BLaER1 (cell line): ENCODE measurements around the gene CEP162.
"Not testable (repeated sequence)": the region's sequence is repeated elsewhere in the genome, so short reads cannot be mapped to it uniquely, and the experiment has no call there.

Experiments used
- H3K27ac ChIP-seq: shearing (Covaris generic); formaldehyde crosslinking; 2 replicates; pipeline ENCODE4 v1.8.1; 2022
- H3K27me3 ChIP-seq: shearing (Covaris generic); formaldehyde crosslinking; 2 replicates; pipeline ENCODE4 v1.8.1; 2022
- H3K36me3 ChIP-seq: shearing (Covaris generic); formaldehyde crosslinking; 2 replicates; pipeline ENCODE4 v1.8.1; 2022
- H3K4me1 ChIP-seq: shearing (Covaris generic); formaldehyde crosslinking; 2 replicates; pipeline ENCODE4 v1.8.1; 2022
- H3K4me2 ChIP-seq: shearing (Covaris generic); formaldehyde crosslinking; 2 replicates; pipeline ENCODE4 v1.8.1; 2022
- H3K4me3 ChIP-seq: shearing (Covaris generic); formaldehyde crosslinking; 2 replicates; pipeline ENCODE4 v1.8.1; 2022
- H3K9ac ChIP-seq: shearing (Covaris generic); formaldehyde crosslinking; 2 replicates; pipeline ENCODE4 v1.8.1; 2022
- H3K9me3 ChIP-seq: shearing (Covaris generic); formaldehyde crosslinking; 2 replicates; pipeline ENCODE4 v1.8.1; 2022
- H4K20me1 ChIP-seq: shearing (Covaris generic); formaldehyde crosslinking; 2 replicates; pipeline ENCODE4 v1.8.1; 2022
- Cebpa-rat ChIP-seq: shearing (Covaris generic); IDR thresholded peaks from 2 replicates; pipeline ENCODE4 v1.8.1; 2022

Gene CEP162

DNA sequence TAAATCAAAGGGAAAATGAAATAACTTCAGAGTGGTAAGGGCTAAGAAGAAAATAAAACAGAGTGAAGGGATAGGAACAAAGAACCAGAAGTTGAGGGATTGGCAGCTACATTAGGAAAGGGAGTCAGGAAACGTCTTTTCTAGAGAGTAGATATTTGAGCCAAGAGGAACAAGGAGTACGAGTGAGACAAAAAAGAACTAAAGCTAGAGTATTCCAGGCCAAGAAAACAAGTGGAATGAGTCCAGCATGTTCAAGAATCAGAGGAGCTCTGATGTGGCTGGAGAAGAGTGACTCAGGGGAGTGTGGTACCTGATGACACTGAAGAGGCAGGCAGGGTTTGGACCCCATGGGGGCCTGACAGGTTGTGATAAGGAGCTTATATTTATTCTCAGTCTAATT is 66.3 kb downstream of the CEP162 start:
- H3K9ac ChIP-seq = no peak overlapping the region
- no peaks in the 10 kb centered on the region for H3K4me1 ChIP-seq
- H3K27ac ChIP-seq = no peak overlapping the region
- TF ChIP-seq Cebpa-rat = no peak
- H3K4me3 ChIP-seq = no peak overlapping the region
- H3K9me3 ChIP-seq = no peaks in the 10 kb centered on the region
- no peaks in the 10 kb centered on the region for H4K20me1 ChIP-seq
- H3K27me3 ChIP-seq = no peaks in the 10 kb centered on the region
- no peaks in the 10 kb centered on the region for H3K36me3 ChIP-seq
- H3K4me2 ChIP-seq = no peak overlapping the region

DNA sequence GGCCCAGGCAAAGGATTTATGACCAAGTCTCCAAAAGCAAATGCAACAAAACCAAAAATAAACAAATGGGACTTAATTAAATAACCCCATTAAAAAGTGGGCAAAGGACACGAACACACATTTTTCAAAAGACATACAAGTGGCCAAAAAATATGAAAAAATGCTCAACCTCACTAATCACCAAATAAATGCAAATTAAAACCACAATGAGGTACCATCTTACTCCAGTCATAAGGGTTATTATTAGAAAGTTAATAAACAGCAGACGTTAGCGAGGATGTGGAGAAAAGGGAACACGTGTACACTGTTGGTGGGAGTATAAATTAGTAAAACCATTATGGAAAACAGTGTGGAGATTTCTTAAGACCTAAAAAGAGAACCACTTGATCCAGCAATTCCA is 71.1 kb downstream of the CEP162 start:
- Histone ChIP-seq H3K36me3 (no peaks in the 10 kb centered on the region), H4K20me1 (no peaks in the 10 kb centered on the region), H3K27me3 (no peaks in the 10 kb centered on the region), H3K27ac (no peak overlapping the region), H3K9ac (no peak overlapping the region), H3K4me3 (no peak overlapping the region), H3K4me2 (no peak overlapping the region), H3K9me3 (no peaks in the 10 kb centered on the region), H3K4me1 (no peaks in the 10 kb centered on the region)
- TF ChIP-seq Cebpa-rat = no peak

DNA sequence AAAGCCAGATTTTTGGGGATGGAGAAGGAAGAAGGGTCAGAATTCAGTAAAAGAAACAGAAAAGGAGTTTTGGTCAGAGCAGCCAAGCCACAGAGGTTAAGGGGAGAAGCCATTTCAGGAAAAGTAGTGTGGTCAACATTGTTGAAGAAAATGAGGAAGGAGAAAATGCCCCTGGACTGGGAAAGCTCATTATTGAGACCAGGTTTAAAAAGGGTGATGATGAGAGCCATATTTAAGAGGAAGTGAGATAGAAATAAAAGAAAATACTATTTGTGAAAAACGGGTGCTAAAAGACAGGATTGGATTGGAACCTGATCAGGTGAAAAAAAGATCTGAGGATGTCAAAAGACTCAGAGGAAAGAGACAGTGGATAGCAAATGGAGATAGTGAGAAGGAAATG is 75.8 kb downstream of the CEP162 start:
- Histone ChIP-seq H3K9me3 (no peaks in the 10 kb centered on the region), H4K20me1 (no peaks in the 10 kb centered on the region), H3K9ac (no peak overlapping the region), H3K36me3 (no peaks in the 10 kb centered on the region), H3K4me1 (no peaks in the 10 kb centered on the region), H3K27ac (no peak overlapping the region), H3K4me3 (no peak overlapping the region), H3K27me3 (no peaks in the 10 kb centered on the region), H3K4me2 (no peak overlapping the region)
- TF ChIP-seq Cebpa-rat = no peak

DNA sequence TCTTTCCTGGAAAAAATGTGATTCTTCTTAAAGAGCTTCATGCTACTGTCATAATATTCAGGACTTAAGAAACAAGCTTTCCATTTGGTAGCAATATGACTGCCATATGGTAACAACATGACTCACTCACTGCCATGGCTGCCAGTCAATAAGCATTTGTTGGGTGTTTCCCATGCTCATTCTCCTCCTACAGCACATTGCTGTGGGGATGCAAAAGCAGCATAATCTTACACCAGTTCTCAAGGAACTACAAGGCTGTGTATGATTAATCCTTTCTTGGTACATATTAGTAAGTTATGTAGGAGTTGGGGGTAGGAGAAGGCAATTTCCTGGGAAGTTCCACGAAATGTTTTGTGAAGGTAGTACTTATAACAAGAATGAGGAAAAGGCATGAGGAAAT is 76.7 kb downstream of the CEP162 start:
- TF ChIP-seq Cebpa-rat = no peak
- no peaks in the 10 kb centered on the region for H3K9me3 ChIP-seq
- no peaks in the 10 kb centered on the region for H3K4me1 ChIP-seq
- no peak overlapping the region for H3K4me3 ChIP-seq
- H3K36me3 ChIP-seq = no peaks in the 10 kb centered on the region
- H3K4me2 ChIP-seq = no peak overlapping the region
- H4K20me1 ChIP-seq = no peaks in the 10 kb centered on the region
- H3K9ac ChIP-seq = no peak overlapping the region
- H3K27me3 ChIP-seq = no peaks in the 10 kb centered on the region
- H3K27ac ChIP-seq = no peak overlapping the region

DNA sequence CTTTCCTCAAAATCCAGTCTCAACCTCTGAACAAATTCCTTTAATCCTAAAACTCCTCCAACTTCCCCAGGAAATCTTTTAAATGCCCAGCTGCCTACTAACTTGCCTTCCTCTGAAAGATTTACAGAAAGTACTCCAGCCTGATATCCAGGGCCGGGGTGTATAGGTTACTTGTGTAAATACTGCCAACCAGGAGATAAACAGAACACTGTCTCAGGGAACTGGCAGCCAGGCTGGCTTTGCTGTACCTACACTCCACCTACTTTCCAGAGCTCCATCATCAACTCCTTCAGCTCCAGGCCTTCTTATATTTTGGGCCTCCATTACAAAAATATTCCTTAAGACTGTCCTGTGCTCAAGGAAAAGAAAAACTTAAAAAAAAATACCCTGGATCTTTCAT is 85.9 kb downstream of the CEP162 start:
- Histone ChIP-seq H3K9me3 (no peaks in the 10 kb centered on the region), H4K20me1 (no peaks in the 10 kb centered on the region), H3K9ac (no peak overlapping the region), H3K4me2 (no peak overlapping the region), H3K36me3 (no peaks in the 10 kb centered on the region), H3K4me1 (no peaks in the 10 kb centered on the region), H3K27me3 (no peaks in the 10 kb centered on the region), H3K4me3 (no peak overlapping the region), H3K27ac (no peak overlapping the region)
- TF ChIP-seq Cebpa-rat = no peak

DNA sequence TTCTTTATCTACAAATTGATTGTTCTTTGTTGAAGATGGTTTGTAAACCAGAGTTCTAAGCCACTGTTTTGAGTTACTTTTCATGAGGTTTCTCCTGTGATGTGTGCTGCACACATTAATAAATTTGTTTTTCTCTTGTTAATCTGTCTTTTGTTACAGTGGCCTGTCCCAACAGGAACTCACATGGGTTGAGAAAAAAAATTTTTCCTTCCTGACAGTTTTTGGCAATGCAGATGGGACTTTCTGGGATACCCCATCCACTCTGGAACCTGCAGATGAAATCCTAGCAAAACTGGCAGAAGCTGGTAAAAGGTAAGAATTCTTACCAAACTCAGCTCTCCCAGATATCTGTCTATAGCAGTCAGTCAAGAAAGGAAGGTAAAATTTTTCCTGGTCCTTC is 88.1 kb downstream of the CEP162 start:
- Histone ChIP-seq H3K4me2 (no peak overlapping the region), H3K4me1 (no peaks in the 10 kb centered on the region), H3K4me3 (no peak overlapping the region), H3K36me3 (no peaks in the 10 kb centered on the region), H3K27me3 (no peaks in the 10 kb centered on the region), H3K9ac (no peak overlapping the region), H3K27ac (no peak overlapping the region), H3K9me3 (peaks cover 2% of the 10 kb centered on the region; the same call in 1 of the 2 replicates), H4K20me1 (no peaks in the 10 kb centered on the region)
- TF ChIP-seq Cebpa-rat = no peak

DNA sequence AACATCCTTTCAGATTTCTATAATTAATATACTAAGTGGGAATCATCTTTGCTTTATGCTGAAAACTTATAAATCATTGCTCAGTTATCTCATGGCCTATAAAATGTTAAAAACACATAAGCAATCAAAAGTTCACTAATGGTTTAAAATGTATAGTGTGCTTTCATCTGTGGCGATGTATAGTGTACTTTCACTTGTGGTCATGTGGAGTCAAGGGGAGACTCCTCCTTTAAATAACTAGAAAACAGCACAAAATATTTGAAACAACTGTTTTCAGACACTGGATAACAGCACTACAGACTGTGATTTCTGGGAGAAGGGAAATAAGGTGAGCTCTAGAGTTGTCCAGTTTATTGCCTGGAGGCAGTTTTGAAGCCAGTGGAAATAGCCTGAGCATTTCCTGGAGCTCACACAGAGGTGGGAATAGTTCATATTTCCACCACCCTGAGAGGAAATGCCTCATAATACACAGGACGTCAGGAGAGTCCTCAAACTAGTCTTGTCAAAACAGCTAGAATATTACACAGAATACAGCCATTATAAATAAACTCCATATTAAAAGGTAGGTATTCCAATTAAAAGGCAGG is 89.4 kb downstream of the CEP162 start:
- no peak overlapping the region for H3K27ac ChIP-seq
- no peaks in the 10 kb centered on the region for H4K20me1 ChIP-seq
- H3K4me2 ChIP-seq = no peak overlapping the region
- no peak overlapping the region for H3K4me3 ChIP-seq
- peaks cover 9% of the 10 kb centered on the region; the same call in 1 of the 2 replicates for H3K36me3 ChIP-seq
- H3K9me3 ChIP-seq = peaks cover 10% of the 10 kb centered on the region
- no peak overlapping the region for H3K9ac ChIP-seq
- no peaks in the 10 kb centered on the region for H3K4me1 ChIP-seq
- no peak for TF ChIP-seq Cebpa-rat
- no peaks in the 10 kb centered on the region for H3K27me3 ChIP-seq

DNA sequence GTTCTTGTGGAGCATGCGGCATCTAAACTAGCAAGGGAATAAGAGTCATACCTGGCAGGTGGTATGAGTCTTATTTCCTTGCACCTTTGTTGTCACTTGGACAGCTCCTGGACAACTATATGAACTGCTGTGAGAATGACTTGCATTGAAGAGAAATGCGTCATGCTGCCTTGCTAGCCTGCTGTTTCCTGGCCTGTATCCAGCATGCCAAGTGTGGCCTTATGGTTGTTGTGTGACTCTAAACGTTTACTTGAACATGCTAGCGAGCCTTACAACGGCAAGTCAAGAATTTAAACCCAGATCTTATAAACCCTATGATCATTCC is 90.4 kb downstream of the CEP162 start:
- Histone ChIP-seq H4K20me1 (no peaks in the 10 kb centered on the region), H3K4me3 (no peak overlapping the region), H3K27me3 (no peaks in the 10 kb centered on the region), H3K4me1 (no peaks in the 10 kb centered on the region), H3K4me2 (no peak overlapping the region), H3K27ac (no peak overlapping the region), H3K9ac (no peak overlapping the region), H3K9me3 (peaks cover 10% of the 10 kb centered on the region), H3K36me3 (peaks cover 9% of the 10 kb centered on the region; the same call in 1 of the 2 replicates)
- TF ChIP-seq Cebpa-rat = no peak

DNA sequence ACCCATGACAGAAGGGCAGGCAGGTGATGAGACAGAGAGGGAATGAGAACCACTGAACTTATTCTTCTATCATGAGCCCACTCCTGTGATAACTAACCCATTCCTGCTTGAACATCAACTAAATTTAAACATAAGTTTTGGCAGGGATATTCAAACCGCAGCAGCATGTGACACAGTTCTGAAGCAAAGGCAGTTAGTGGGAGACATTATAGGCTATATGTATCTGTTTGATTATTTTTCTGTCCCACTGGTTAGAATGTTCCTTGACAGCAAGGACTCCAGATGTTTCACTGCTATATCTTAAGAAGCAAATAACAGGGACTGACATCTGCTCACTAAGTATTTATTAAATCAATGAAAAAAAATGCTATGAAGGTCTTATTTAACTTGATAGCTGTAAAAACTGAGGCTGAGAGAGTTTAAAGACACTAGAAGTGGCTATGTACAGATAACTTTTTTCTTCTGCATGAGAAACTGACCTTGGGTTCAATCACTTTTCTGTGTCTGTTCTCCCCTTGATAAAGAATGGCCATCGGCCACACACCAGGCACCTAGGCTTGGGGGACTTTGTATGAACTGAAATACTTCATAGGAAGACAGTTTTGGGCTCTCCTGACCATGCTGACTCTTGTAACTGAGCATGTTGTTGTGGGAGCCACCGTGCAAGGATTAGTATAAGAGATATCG is 90.9 kb downstream of the CEP162 start:
- no peaks in the 10 kb centered on the region for H4K20me1 ChIP-seq
- H3K9me3 ChIP-seq = peaks cover 10% of the 10 kb centered on the region
- no peak overlapping the region for H3K4me3 ChIP-seq
- no peak overlapping the region for H3K4me2 ChIP-seq
- H3K27ac ChIP-seq = no peak overlapping the region
- peaks cover 9% of the 10 kb centered on the region; the same call in 1 of the 2 replicates for H3K36me3 ChIP-seq
- no peaks in the 10 kb centered on the region for H3K4me1 ChIP-seq
- no peak for TF ChIP-seq Cebpa-rat
- H3K9ac ChIP-seq = no peak overlapping the region
- no peaks in the 10 kb centered on the region for H3K27me3 ChIP-seq

DNA sequence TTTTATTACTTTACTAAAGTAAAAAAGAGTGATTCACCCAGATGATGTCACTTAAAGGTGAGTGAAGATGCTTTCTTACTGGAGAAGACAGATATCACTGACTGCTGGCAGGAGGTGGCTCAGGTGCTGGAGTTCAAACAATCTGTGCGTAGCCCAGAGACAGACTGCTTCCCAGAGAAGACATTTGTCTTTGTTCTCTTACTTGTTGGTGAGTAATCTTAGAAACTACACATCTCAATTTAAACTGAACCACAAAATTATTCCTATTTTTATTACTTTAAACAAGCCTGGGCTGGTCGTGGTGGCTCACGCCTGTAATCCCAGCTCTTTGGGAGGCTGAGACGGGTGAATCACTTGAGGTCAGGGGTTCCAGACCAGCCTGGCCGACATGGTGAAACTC is 92.2 kb downstream of the CEP162 start:
- no peaks in the 10 kb centered on the region for H3K4me1 ChIP-seq
- H3K9me3 ChIP-seq = peaks cover 10% of the 10 kb centered on the region
- H3K27ac ChIP-seq = no peak overlapping the region
- H3K27me3 ChIP-seq = no peaks in the 10 kb centered on the region
- H3K4me3 ChIP-seq = no peak overlapping the region
- TF ChIP-seq Cebpa-rat = no peak
- H3K4me2 ChIP-seq = no peak overlapping the region
- peaks cover 9% of the 10 kb centered on the region; the same call in 1 of the 2 replicates for H3K36me3 ChIP-seq
- no peak overlapping the region for H3K9ac ChIP-seq
- no peaks in the 10 kb centered on the region for H4K20me1 ChIP-seq

DNA sequence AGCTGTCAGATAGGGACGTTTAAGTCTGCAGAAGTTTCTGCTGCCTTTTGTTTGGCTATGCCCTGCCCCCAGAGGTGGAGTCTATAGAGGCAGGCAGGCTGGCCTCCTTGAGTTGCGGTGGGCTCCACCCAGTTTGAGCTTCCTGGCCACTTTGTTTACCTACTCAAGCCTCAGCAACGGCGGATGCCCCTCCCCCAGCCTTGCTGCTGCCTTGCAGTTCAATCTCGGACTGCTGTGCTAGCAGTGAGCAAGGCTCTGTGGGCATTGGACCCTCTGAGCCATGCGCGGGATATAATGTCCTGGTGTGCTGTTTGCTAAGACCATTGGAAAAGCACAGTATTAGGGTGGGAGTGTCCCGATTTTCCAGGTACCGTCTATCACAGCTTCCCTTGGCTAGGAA is 94.1 kb downstream of the CEP162 start:
- not testable (repeated sequence) for H3K4me2 ChIP-seq, H3K9ac ChIP-seq, H3K4me1 ChIP-seq, H3K27ac ChIP-seq, H4K20me1 ChIP-seq, H3K4me3 ChIP-seq, H3K27me3 ChIP-seq, H3K9me3 ChIP-seq, H3K36me3 ChIP-seq

DNA sequence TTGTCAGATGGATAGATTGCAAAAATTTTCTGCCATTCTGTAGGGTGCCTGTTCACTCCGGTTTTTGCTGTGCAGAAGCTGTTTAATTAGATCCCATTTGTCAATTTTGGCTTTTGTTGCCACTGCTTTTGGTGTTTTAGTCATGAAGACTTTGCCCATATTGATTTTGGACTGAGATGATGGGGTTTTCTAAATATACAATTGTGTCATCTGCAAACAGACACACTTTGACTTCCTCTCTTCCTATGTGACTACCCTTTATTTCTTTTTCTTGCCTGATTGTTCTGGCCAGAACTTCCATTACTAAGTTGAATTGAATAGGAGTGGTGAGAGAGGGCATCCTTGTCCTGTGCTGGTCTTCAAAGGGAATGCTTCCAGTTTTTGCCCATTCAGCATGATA is 97.9 kb downstream of the CEP162 start:
- not testable (repeated sequence) for H4K20me1 ChIP-seq, H3K4me1 ChIP-seq

More for the DNA sequence above, 97.9 kb downstream of the CEP162 start:
- H3K4me2 ChIP-seq, H3K9ac ChIP-seq, H3K4me3 ChIP-seq, H3K27me3 ChIP-seq, H3K36me3 ChIP-seq, H3K27ac ChIP-seq, H3K9me3 ChIP-seq: not testable (repeated sequence)
